HepG2 (cell line): Measurements from ENCODE around the gene PPP4R4. TPM values are rescaled to one million over a fixed set of nuclear protein-coding genes. Genes with fewer than 3 reads are reported as not detected.

Source experiments
- ATF5 ChIP-seq: sonication (generic); formaldehyde crosslinking; IDR thresholded peaks from 2 replicates; pipeline ENCODE4 v1.4.0; 2020; ENCODE audit warnings: mild to moderate bottlenecking, low read depth, missing genetic modification reagents
- CBX2 ChIP-seq, 2 experiments: fragments of 200-600 bp in 1 of 2; sonication (generic); formaldehyde crosslinking in 1 of 2; IDR thresholded peaks; 2 replicates each; pipeline versions ENCODE4 v1.7.0 to v1.8.1; 2018 to 2022; ENCODE audit warnings: low read depth in 2 of 2, low read length in 1 of 2, mild to moderate bottlenecking in 1 of 2, missing genetic modification reagents in 1 of 2
- EEA1 ChIP-seq: sonication (generic); formaldehyde crosslinking; IDR thresholded peaks from 2 replicates; pipeline ENCODE4 v1.5.1; 2020; ENCODE audit warnings: mild to moderate bottlenecking, missing genetic modification reagents, borderline replicate concordance
- FOXM1 ChIP-seq: sonication (generic); formaldehyde crosslinking; IDR thresholded peaks from 2 replicates; pipeline ENCODE4 v1.5.0; 2020; ENCODE audit warnings: missing genetic modification reagents
- FOXO1 ChIP-seq: sonication (generic); formaldehyde crosslinking; IDR thresholded peaks from 2 replicates; pipeline ENCODE4 v1.4.0; 2020; ENCODE audit warnings: missing genetic modification reagents
- FOXP1 ChIP-seq, 2 experiments: fragments of 450-650 bp in 1 of 2; IDR thresholded peaks; 2 replicates each; pipeline ENCODE4 v1.6.1; 2017 to 2018; ENCODE audit warnings: antibody characterized with exemption in 1 of 2
- HIC2 ChIP-seq: sonication (generic); formaldehyde crosslinking; IDR thresholded peaks from 2 replicates; pipeline ENCODE4 v1.9.0; 2022; ENCODE audit warnings: low read depth, missing genetic modification reagents
- HOMEZ ChIP-seq: IDR thresholded peaks from 2 replicates; pipeline ENCODE4 v1.6.1; 2016; ENCODE audit warnings: low read depth
- MYNN ChIP-seq: sonication (generic); formaldehyde crosslinking; IDR thresholded peaks from 2 replicates; pipeline ENCODE4 v1.4.0; 2020; ENCODE audit warnings: mild to moderate bottlenecking, low read depth, missing genetic modification reagents
- NFE2L1 ChIP-seq: sonication (generic); formaldehyde crosslinking; IDR thresholded peaks from 2 replicates; pipeline ENCODE4 v1.4.0; 2020; ENCODE audit warnings: missing genetic modification reagents, mild to moderate bottlenecking, borderline replicate concordance
- NONO ChIP-seq, 2 experiments: fragments of 450-650 bp in 1 of 2; sonication (generic) in 1 of 2; formaldehyde crosslinking in 1 of 2; IDR thresholded peaks in 1 of 2; conservative IDR thresholded peaks in 1 of 2; 2 replicates each; pipeline versions ENCODE4 v1.6.1 to v1.8.0; 2017 to 2022; ENCODE audit warnings: mild to moderate bottlenecking in 1 of 2, missing genetic modification reagents in 1 of 2, moderate library complexity in 1 of 2
- NR3C1 ChIP-seq: sonication (generic); formaldehyde crosslinking; IDR thresholded peaks from 2 replicates; pipeline ENCODE4 v1.4.0; 2020; ENCODE audit warnings: missing genetic modification reagents
- PCBP2 ChIP-seq: fragments of 200-400 bp; formaldehyde crosslinking; optimal IDR thresholded peaks from 2 replicates; pipeline ENCODE3; 2018; ENCODE audit warnings: low read length, low read depth; ENCODE audit not compliant: poor library complexity, severe bottlenecking
- RBM22 ChIP-seq: fragments of 200-400 bp; formaldehyde crosslinking; optimal IDR thresholded peaks from 2 replicates; pipeline ENCODE3; 2017; ENCODE audit warnings: mild to moderate bottlenecking, low read length, moderate library complexity
- SMYD3 ChIP-seq: sonication (generic); formaldehyde crosslinking; IDR thresholded peaks from 2 replicates; pipeline ENCODE4 v1.8.1; 2023; ENCODE audit warnings: mild to moderate bottlenecking, missing genetic modification reagents
- SRSF1 ChIP-seq: fragments of 200-400 bp; formaldehyde crosslinking; optimal IDR thresholded peaks from 2 replicates; pipeline ENCODE3; 2017; ENCODE audit warnings: mild to moderate bottlenecking, low read depth, low read length, moderate library complexity
- SUZ12 ChIP-seq: fragments of 150-350 bp; IDR thresholded peaks from 2 replicates; pipeline ENCODE4 v1.6.1; 2014; ENCODE audit warnings: low read depth, low read length
- TBP ChIP-seq: sonication (generic); formaldehyde crosslinking; IDR thresholded peaks from 2 replicates; pipeline ENCODE4 v1.5.0; 2020; ENCODE audit warnings: missing genetic modification reagents
- ZBTB7B ChIP-seq: sonication (generic); formaldehyde crosslinking; IDR thresholded peaks from 2 replicates; pipeline ENCODE4 v1.4.0; 2020; ENCODE audit warnings: missing genetic modification reagents
- ZMYM3 ChIP-seq: sonication (generic); formaldehyde crosslinking; IDR thresholded peaks from 2 replicates; pipeline ENCODE4 v1.5.1; 2020; ENCODE audit warnings: mild to moderate bottlenecking, missing genetic modification reagents
- ZNF451 ChIP-seq: sonication (generic); formaldehyde crosslinking; IDR thresholded peaks from 2 replicates; pipeline ENCODE4 v1.5.0; 2020; ENCODE audit warnings: mild to moderate bottlenecking, missing genetic modification reagents
- ZNF552 ChIP-seq: sonication (generic); formaldehyde crosslinking; IDR thresholded peaks from 2 replicates; pipeline ENCODE4 v1.9.0; 2022; ENCODE audit warnings: missing genetic modification reagents, mild to moderate bottlenecking, borderline replicate concordance
- ZNF770 ChIP-seq: sonication (generic); formaldehyde crosslinking; IDR thresholded peaks from 2 replicates; pipeline ENCODE4 v1.5.0; 2020; ENCODE audit warnings: mild to moderate bottlenecking, missing genetic modification reagents
- polyA plus RNA-seq, 8 experiments: library from polyadenylated mRNA; depleted of rRNA in 3 of 8; stranded (reverse) in 7 of 8; unstranded in 1 of 8; fragments of >200 nt; fragmentation: Illumina TruSeq in 4 of 8; extraction: Trizol in 4 of 8; gene quantifications; 2 replicates each; pipeline versions ENCODE4 v1.2.1 to v1.2.3, GENCODE V29; 2011 to 2016; ENCODE audit warnings: low read depth in 4 of 8, missing spikeins in 1 of 8, mixed read lengths in 1 of 8; ENCODE audit not compliant: insufficient read depth in 1 of 8
- total RNA-seq, 5 experiments: library from RNA; depleted of rRNA; stranded (reverse); fragments of >200 nt; fragmentation: Illumina TruSeq; extraction: Trizol; gene quantifications; 2 replicates each; pipeline ENCODE4 v1.2.3, GENCODE V29; 2016; ENCODE audit warnings: low read depth in 1 of 5

Gene PPP4R4
- total and polyA plus RNA-seq, 2 of the 13 experiments (the other 11 are each of a cell fraction or from before 2014, with no cell fraction given): 9.5 to 19.8 TPM

GRCh38 chr14:94322648-94323570 lies 148.8 kb downstream of the PPP4R4 start, which contains the start of gene SERPINA6 (continued):
- no peak for TF ChIP-seq SMYD3 (CRISPR knock-in tag)
- TF ChIP-seq PCBP2: no peak
- TF ChIP-seq ZBTB7B (CRISPR knock-in tag): peak; percentile 91
- TF ChIP-seq FOXO1 (CRISPR knock-in tag): peak; percentile 41
- TF ChIP-seq FOXP1 (IDR thresholded peaks at IDR 0.05): no peak
- peak; percentile 55; the same call in 1 of the 2 replicates for TF ChIP-seq FOXP1 (CRISPR knock-in tag; IDR thresholded peaks at IDR 0.05)
- TF ChIP-seq ZNF770 (CRISPR knock-in tag): no peak
- TF ChIP-seq RBM22: no peak
- TF ChIP-seq MYNN (CRISPR knock-in tag): 0 out of 2 replicates have a peak, but pooled peaks have one; percentile 55
- TF ChIP-seq SRSF1: peak; percentile 70
- TF ChIP-seq NFE2L1 (CRISPR knock-in tag): no peak; the same call in 1 of the 2 replicates
- TF ChIP-seq HIC2 (CRISPR knock-in tag): peak; percentile 34; the same call in 1 of the 2 replicates
- no peak for TF ChIP-seq CBX2 (IDR thresholded peaks at IDR 0.05; ENCODE audit: low read depth, low read length)
- TF ChIP-seq CBX2 (CRISPR knock-in tag; IDR thresholded peaks at IDR 0.05; ENCODE audit: low read depth): no peak
- TF ChIP-seq TBP (CRISPR knock-in tag): no peak
- no peak for TF ChIP-seq NONO (IDR thresholded peaks at IDR 0.05)
- peak; percentile 49 for TF ChIP-seq NONO (CRISPR knock-in tag; conservative IDR thresholded peaks at IDR 0.05)
- peak; percentile 46; the same call in 1 of the 2 replicates for TF ChIP-seq HOMEZ (CRISPR knock-in tag)
- no peak; the same call in 1 of the 2 replicates for TF ChIP-seq ZNF451
- TF ChIP-seq ZMYM3 (CRISPR knock-in tag): 0 out of 2 replicates have a peak, but pooled peaks have one; percentile 30
- no peak for TF ChIP-seq NR3C1
- no peak for TF ChIP-seq ZNF552 (CRISPR knock-in tag)
- no peak for TF ChIP-seq ATF5 (CRISPR knock-in tag)
- no peak for TF ChIP-seq FOXM1
- no peak for TF ChIP-seq EEA1
- TF ChIP-seq SUZ12: no peak
